ENCODE results near the gene KRTAP10-7. TPM values are rescaled to one million over a fixed set of nuclear protein-coding genes. Genes with fewer than 3 reads are reported as not detected.

KRTAP10-7 gene
- total and polyA plus RNA-seq, 9 of the 15 experiments (the other 6 are each of a cell fraction or from before 2014, with no cell fraction given): not detected

DNA sequence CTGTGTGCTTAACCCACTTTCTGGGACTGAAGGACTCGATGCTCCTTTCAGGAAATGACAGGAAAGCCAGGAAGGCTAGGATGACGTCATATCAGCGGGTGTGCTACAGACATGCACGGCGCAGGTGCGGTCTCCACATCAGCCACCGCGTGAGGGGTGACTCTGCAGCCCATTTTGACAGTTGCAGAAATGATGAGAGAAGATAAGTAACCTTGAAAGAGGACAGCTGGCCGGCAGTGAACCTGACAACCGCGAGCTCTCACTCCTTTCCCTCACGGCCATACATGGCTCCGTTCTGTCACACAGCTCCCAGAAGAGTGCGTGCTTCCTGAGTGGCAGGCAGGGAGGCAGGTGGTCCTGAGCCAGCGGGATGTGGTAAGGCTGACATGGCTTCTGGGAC lies 18.3 kb upstream of the KRTAP10-7 start (continued):
- TF ChIP-seq EWSR1 (IDR thresholded peaks at IDR 0.05; ENCODE audit: borderline replicate concordance, low read depth, partially characterized antibody) (no peak), RAD51 (IDR thresholded peaks at IDR 0.05; ENCODE audit: borderline replicate concordance, low read depth) (no peak), BRF1 (IDR thresholded peaks at IDR 0.05; ENCODE audit: borderline replicate concordance, extremely low read depth, insufficient read length) (no peak), PCBP1 (IDR thresholded peaks at IDR 0.05; ENCODE audit: low read depth, low read length, poor library complexity, severe bottlenecking) (no peak), NUFIP1 (IDR thresholded peaks at IDR 0.05; ENCODE audit: partially characterized antibody) (no peak), ZEB2 (IDR thresholded peaks at IDR 0.05) (0 out of 2 replicates have a peak, but pooled peaks have one; percentile 19), ZC3H8 (IDR thresholded peaks at IDR 0.05) (no peak), XRCC4 (IDR thresholded peaks at IDR 0.05; ENCODE audit: extremely low read depth, insufficient read depth, insufficient read length) (no peak), ARNT (IDR thresholded peaks at IDR 0.05) (no peak), HDAC2 (IDR thresholded peaks at IDR 0.05) (no peak), ATF1 (CRISPR knock-in tag; IDR thresholded peaks at IDR 0.05) (no peak), ATF1 (tag; IDR thresholded peaks at IDR 0.05) (peak; percentile 95), ZNF583 (CRISPR knock-in tag; IDR thresholded peaks at IDR 0.05) (no peak), SPI1 (IDR thresholded peaks at IDR 0.05; ENCODE audit: borderline replicate concordance, low read depth, low read length) (no peak), STAG1 (CRISPR knock-in tag; IDR thresholded peaks at IDR 0.05; ENCODE audit: borderline replicate concordance) (no peak), CAMTA2 (CRISPR knock-in tag; conservative IDR thresholded peaks at IDR 0.05) (no peak), RFX7 (CRISPR knock-in tag; IDR thresholded peaks at IDR 0.05) (no peak), FOXJ2 (tag; IDR thresholded peaks at IDR 0.05) (no peak), MCM2 (IDR thresholded peaks at IDR 0.05; ENCODE audit: low read depth) (no peak), TRIM24 (IDR thresholded peaks at IDR 0.05) (peak in 1 of 2 experiments; percentile 75; a peak in 2 of 4 replicates), HMG20A (CRISPR knock-in tag; conservative IDR thresholded peaks at IDR 0.05) (no peak), ZNF217 (CRISPR knock-in tag; IDR thresholded peaks at IDR 0.05) (no peak)
- TF ChIP-seq, protein P1, sequence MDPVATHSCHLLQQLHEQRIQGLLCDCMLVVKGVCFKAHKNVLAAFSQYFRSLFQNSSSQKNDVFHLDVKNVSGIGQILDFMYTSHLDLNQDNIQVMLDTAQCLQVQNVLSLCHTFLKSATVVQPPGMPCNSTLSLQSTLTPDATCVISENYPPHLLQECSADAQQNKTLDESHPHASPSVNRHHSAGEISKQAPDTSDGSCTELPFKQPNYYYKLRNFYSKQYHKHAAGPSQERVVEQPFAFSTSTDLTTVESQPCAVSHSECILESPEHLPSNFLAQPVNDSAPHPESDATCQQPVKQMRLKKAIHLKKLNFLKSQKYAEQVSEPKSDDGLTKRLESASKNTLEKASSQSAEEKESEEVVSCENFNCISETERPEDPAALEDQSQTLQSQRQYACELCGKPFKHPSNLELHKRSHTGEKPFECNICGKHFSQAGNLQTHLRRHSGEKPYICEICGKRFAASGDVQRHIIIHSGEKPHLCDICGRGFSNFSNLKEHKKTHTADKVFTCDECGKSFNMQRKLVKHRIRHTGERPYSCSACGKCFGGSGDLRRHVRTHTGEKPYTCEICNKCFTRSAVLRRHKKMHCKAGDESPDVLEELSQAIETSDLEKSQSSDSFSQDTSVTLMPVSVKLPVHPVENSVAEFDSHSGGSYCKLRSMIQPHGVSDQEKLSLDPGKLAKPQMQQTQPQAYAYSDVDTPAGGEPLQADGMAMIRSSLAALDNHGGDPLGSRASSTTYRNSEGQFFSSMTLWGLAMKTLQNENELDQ (CRISPR knock-in tag; IDR thresholded peaks at IDR 0.05; ENCODE audit: borderline replicate concordance): no peak
- TF ChIP-seq, protein P2, sequence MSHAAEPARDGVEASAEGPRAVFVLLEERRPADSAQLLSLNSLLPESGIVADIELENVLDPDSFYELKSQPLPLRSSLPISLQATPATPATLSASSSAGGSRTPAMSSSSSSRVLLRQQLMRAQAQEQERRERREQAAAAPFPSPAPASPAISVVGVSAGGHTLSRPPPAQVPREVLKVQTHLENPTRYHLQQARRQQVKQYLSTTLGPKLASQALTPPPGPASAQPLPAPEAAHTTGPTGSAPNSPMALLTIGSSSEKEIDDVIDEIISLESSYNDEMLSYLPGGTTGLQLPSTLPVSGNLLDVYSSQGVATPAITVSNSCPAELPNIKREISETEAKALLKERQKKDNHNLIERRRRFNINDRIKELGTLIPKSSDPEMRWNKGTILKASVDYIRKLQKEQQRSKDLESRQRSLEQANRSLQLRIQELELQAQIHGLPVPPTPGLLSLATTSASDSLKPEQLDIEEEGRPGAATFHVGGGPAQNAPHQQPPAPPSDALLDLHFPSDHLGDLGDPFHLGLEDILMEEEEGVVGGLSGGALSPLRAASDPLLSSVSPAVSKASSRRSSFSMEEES (CRISPR knock-in tag; IDR thresholded peaks at IDR 0.05): no peak
- TF ChIP-seq, protein P3, sequence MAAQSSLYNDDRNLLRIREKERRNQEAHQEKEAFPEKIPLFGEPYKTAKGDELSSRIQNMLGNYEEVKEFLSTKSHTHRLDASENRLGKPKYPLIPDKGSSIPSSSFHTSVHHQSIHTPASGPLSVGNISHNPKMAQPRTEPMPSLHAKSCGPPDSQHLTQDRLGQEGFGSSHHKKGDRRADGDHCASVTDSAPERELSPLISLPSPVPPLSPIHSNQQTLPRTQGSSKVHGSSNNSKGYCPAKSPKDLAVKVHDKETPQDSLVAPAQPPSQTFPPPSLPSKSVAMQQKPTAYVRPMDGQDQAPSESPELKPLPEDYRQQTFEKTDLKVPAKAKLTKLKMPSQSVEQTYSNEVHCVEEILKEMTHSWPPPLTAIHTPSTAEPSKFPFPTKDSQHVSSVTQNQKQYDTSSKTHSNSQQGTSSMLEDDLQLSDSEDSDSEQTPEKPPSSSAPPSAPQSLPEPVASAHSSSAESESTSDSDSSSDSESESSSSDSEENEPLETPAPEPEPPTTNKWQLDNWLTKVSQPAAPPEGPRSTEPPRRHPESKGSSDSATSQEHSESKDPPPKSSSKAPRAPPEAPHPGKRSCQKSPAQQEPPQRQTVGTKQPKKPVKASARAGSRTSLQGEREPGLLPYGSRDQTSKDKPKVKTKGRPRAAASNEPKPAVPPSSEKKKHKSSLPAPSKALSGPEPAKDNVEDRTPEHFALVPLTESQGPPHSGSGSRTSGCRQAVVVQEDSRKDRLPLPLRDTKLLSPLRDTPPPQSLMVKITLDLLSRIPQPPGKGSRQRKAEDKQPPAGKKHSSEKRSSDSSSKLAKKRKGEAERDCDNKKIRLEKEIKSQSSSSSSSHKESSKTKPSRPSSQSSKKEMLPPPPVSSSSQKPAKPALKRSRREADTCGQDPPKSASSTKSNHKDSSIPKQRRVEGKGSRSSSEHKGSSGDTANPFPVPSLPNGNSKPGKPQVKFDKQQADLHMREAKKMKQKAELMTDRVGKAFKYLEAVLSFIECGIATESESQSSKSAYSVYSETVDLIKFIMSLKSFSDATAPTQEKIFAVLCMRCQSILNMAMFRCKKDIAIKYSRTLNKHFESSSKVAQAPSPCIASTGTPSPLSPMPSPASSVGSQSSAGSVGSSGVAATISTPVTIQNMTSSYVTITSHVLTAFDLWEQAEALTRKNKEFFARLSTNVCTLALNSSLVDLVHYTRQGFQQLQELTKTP (IDR thresholded peaks at IDR 0.05; ENCODE audit: low read depth in 1 of 2, partially characterized antibody in 2 of 2): no peak
